Mesenchymal stem cell (in vitro differentiated cells and primary cell): Measurements from ENCODE around the gene SLC9A3.

Experiments used
- DNase-seq: peaks from one replicate; pipeline ENCODE4 v3.0.0-alpha.2; 2013
- H2AFZ ChIP-seq: one replicate; pipeline ENCODE4 v1.6.1; 2013; ENCODE audit warnings: low read depth, mild to moderate bottlenecking, control low read depth, inconsistent platforms, low read length, moderate library complexity
- H2AK5ac ChIP-seq: 2 replicates; pipeline ENCODE4 v1.6.1; 2013; ENCODE audit warnings: low read length, moderate library complexity, mild to moderate bottlenecking, inconsistent platforms; ENCODE audit not compliant: severe bottlenecking
- H2BK120ac ChIP-seq: one replicate; pipeline ENCODE4 v1.6.1; 2013; ENCODE audit warnings: low read depth, mild to moderate bottlenecking, inconsistent platforms, low read length, moderate library complexity
- H2BK12ac ChIP-seq, 2 experiments: one replicate each; pipeline ENCODE4 v1.6.1; 2013; ENCODE audit warnings: inconsistent platforms in 2 of 2, low read length in 2 of 2, mild to moderate bottlenecking in 2 of 2, moderate library complexity in 2 of 2, control low read depth in 1 of 2
- H2BK15ac ChIP-seq: one replicate; pipeline ENCODE4 v1.6.1; 2013; ENCODE audit warnings: mild to moderate bottlenecking, low read depth, inconsistent platforms; ENCODE audit not compliant: poor library complexity, severe bottlenecking
- H2BK5ac ChIP-seq: 2 replicates; pipeline ENCODE4 v1.6.1; 2013; ENCODE audit warnings: low read depth, mild to moderate bottlenecking, low read length, control low read depth, inconsistent platforms; ENCODE audit not compliant: poor library complexity, severe bottlenecking
- H3K14ac ChIP-seq, 2 experiments: one replicate each; pipeline ENCODE4 v1.6.1; 2013; ENCODE audit warnings: inconsistent platforms in 2 of 2, low read length in 2 of 2, control low read depth in 1 of 2, mild to moderate bottlenecking in 1 of 2, moderate library complexity in 1 of 2
- H3K18ac ChIP-seq, 2 experiments: one replicate each; pipeline ENCODE4 v1.6.1; 2013; ENCODE audit warnings: inconsistent platforms in 2 of 2, low read length in 2 of 2, control low read depth in 1 of 2, low read depth in 1 of 2, mild to moderate bottlenecking in 1 of 2
- H3K23ac ChIP-seq, 2 experiments: one replicate each; pipeline ENCODE4 v1.6.1; 2013; ENCODE audit warnings: inconsistent platforms in 2 of 2, low read length in 2 of 2, mild to moderate bottlenecking in 2 of 2, moderate library complexity in 2 of 2, control low read depth in 1 of 2
- H3K27ac ChIP-seq: 2 replicates; pipeline ENCODE4 v1.5.1; 2013; ENCODE audit warnings: mild to moderate bottlenecking, moderate library complexity, low read length, control low read depth, inconsistent platforms; ENCODE audit not compliant: poor library complexity, severe bottlenecking
- H3K27me3 ChIP-seq, 2 experiments: 2 replicates each; pipeline versions ENCODE4 v1.6.1 to v1.7.0; 2013; ENCODE audit warnings: low read length in 2 of 2, mild to moderate bottlenecking in 2 of 2, moderate library complexity in 2 of 2, control low read depth in 1 of 2, inconsistent platforms in 1 of 2; ENCODE audit not compliant: control insufficient read depth in 1 of 2, insufficient read depth in 1 of 2
- H3K36me3 ChIP-seq, 2 experiments: 2 replicates each; pipeline versions ENCODE4 v1.6.1 to v1.7.0; 2013; ENCODE audit warnings: low read length in 2 of 2, control low read depth in 1 of 2, inconsistent platforms in 1 of 2, low read depth in 1 of 2, mild to moderate bottlenecking in 1 of 2; ENCODE audit not compliant: insufficient read depth in 2 of 2, control insufficient read depth in 1 of 2
- H3K4ac ChIP-seq, 2 experiments: one replicate each; pipeline ENCODE4 v1.6.1; 2013; ENCODE audit warnings: inconsistent platforms in 2 of 2, low read length in 2 of 2, mild to moderate bottlenecking in 2 of 2, moderate library complexity in 2 of 2, control low read depth in 1 of 2, low read depth in 1 of 2
- H3K4me1 ChIP-seq: 2 replicates; pipeline ENCODE4 v1.6.1; 2013; ENCODE audit warnings: low read depth, low read length, control low read depth; ENCODE audit not compliant: control insufficient read depth, insufficient read depth
- H3K4me2 ChIP-seq: 2 replicates; pipeline ENCODE4 v1.6.1; 2013; ENCODE audit warnings: low read length, mild to moderate bottlenecking, inconsistent platforms; ENCODE audit not compliant: poor library complexity, severe bottlenecking
- H3K4me3 ChIP-seq, 2 experiments: 2 replicates each; pipeline versions ENCODE4 v1.5.1 to v1.7.0; 2013; ENCODE audit warnings: low read length in 2 of 2, mild to moderate bottlenecking in 2 of 2, control low read depth in 1 of 2, low read depth in 1 of 2; ENCODE audit not compliant: insufficient read depth in 1 of 2
- H3K79me1 ChIP-seq: replicated peaks from 2 replicates; pipeline ENCODE4 v1.6.1; 2013; ENCODE audit warnings: mild to moderate bottlenecking, control low read depth, low read length, inconsistent platforms; ENCODE audit not compliant: poor library complexity, severe bottlenecking
- H3K9ac ChIP-seq: 2 replicates; pipeline ENCODE4 v1.7.0; 2013; ENCODE audit warnings: mild to moderate bottlenecking, low read length, moderate library complexity
- H3K9me3 ChIP-seq: 2 replicates; pipeline ENCODE4 v1.7.0; 2013; ENCODE audit warnings: mild to moderate bottlenecking, low read length; ENCODE audit not compliant: control insufficient read depth
- H4K8ac ChIP-seq: one replicate; pipeline ENCODE4 v1.6.1; 2013; ENCODE audit warnings: inconsistent platforms, mild to moderate bottlenecking, low read length, moderate library complexity
- H4K91ac ChIP-seq: one replicate; pipeline ENCODE4 v1.6.1; 2013; ENCODE audit warnings: mild to moderate bottlenecking, low read length, inconsistent platforms
- WGBS: methylation state at CpG from one replicate; pipeline ENCODE4 v1.1.7; 2013; ENCODE audit warnings: mixed read lengths; 5-methylcytosine and 5-hydroxymethylcytosine counted together

The SLC9A3 gene

DNA sequence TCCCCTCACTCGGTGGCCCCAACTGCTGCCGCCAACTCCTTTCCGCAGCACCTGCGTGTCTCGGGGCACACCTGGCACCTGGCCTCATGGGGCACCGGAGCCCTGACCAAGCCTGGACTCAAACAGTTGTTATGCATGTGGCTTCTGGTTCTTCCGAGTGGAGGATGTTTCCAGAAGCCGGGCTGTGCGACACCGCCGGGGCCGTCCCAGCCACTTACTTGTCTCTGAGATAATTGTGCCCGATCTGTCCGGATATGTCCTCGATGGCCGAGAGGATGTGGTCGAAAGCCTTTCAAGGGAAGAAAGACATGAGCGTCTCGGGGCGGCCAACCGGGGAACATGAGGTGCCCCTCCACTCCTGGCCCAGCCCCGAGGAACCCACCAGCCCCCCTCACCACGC is 42.9 kb downstream of the SLC9A3 start:
- Histone ChIP-seq H2BK12ac (no peak overlapping the region), H3K18ac (no peak overlapping the region), H4K8ac (no peak overlapping the region), H3K9me3 (no peaks in the 10 kb centered on the region), H3K27ac (no peak overlapping the region), H3K4me2 (no peak overlapping the region), H3K23ac (no peak overlapping the region), H3K36me3 (peaks cover 0 to 9% of the 10 kb centered on the region in 2 experiments), H2AFZ (no peak overlapping the region), H2BK5ac (no peak overlapping the region), H3K27me3 (peaks cover 8 to 65% of the 10 kb centered on the region in 2 experiments), H3K4me1 (no peaks in the 10 kb centered on the region), H2BK15ac (no peak overlapping the region), H3K79me1 (peaks cover 1% of the 10 kb centered on the region), H3K4ac (no peak overlapping the region), H3K9ac (no peak overlapping the region), H2BK120ac (no peak overlapping the region), H3K14ac (no peak overlapping the region), H3K4me3 (no peak overlapping the region), H2AK5ac (no peak overlapping the region), H4K91ac (no peak overlapping the region)
- WGBS, result 93% methylated on average over 21 of the region's 23 CpGs
- no peak for DNase-seq

DNA sequence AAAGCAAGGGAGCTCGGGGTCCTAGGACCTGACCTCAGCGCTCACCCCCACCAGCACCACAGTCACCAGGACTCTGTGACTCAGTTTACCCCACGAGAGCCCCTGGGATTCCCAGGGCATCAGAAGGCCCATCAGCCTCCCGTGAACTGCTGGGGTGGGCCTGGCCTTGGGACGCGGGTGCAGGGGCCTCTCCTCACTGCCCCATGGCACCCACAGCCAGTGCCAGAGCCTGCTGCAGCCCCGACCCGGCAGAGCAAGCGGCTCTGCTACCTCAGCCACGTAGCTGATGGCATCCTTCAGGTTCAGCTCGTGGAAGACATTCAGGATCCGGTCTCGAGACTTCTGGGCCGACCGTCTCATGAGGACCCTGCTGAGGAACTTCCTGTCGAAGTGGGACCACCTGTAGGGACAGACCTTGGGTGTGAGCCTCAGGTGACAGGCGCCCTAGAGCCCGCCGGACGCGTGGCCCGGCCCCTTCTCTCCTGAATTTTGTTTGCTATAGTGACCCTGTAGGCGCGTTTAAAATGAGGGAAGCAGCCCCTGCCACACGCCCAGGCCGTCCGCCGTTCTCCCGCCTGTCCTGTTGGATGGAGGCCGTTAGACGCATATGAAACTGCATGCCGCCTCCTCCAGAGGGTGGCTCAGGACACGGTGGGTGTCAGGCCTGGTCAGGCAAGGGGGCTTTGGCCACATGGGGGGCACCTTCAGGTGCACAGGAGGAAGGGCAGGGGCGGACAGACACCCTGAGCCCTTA is 44.5 kb downstream of the SLC9A3 start:
- Histone ChIP-seq H3K36me3 (peaks cover 0 to 11% of the 10 kb centered on the region in 2 experiments), H4K91ac (peak overlapping the region; percentile 2), H2BK15ac (no peak overlapping the region), H3K23ac (no peak overlapping the region), H3K9me3 (no peaks in the 10 kb centered on the region), H3K27me3 (peaks cover 14 to 66% of the 10 kb centered on the region in 2 experiments), H3K4me1 (peaks cover 12% of the 10 kb centered on the region), H2AFZ (no peak overlapping the region), H2BK120ac (no peak overlapping the region), H4K8ac (no peak overlapping the region), H3K18ac (no peak overlapping the region), H2AK5ac (no peak overlapping the region), H2BK12ac (no peak overlapping the region), H3K14ac (no peak overlapping the region), H3K4me3 (no peak overlapping the region), H2BK5ac (no peak overlapping the region), H3K79me1 (peaks cover 11% of the 10 kb centered on the region), H3K4ac (no peak overlapping the region), H3K4me2 (no peak overlapping the region), H3K27ac (no peak overlapping the region), H3K9ac (no peak overlapping the region)
- no peak for DNase-seq
- 85% methylated on average over 34 of the region's 34 CpGs for WGBS

DNA sequence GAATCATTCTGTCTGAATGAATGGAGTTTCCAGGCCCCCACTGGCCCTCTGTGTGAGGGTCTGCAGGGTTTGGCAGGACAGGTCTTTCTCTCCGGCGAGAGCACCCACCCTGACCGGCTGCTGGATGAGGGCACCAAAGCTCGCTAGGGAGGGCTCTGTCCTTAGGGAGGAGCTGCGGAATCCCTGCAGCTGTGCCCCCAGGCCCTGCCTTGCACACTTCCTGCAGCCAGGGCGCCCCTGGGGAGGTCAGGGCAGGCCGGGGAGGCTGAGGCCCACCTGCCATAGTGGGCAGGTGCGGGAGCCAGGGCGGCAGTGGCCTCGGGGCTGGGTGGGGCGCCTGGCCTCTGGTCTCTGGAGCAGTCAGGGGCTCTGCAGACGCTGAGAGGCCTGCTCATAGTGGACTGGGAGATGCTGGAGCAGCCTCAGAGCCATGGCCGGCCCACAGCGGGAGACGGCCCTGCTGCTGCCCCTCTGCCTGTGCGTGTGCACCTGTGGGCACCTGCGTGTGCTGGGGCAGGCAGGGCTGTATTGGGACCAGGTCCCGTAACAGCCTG is 45.2 kb downstream of the SLC9A3 start:
- Histone ChIP-seq H3K18ac (no peak overlapping the region), H4K8ac (no peak overlapping the region), H2BK5ac (no peak overlapping the region), H3K9ac (no peak overlapping the region), H3K36me3 (peaks cover 0 to 11% of the 10 kb centered on the region in 2 experiments), H3K23ac (no peak overlapping the region), H3K27ac (no peak overlapping the region), H3K9me3 (no peaks in the 10 kb centered on the region), H3K4me1 (peaks cover 14% of the 10 kb centered on the region), H3K4ac (no peak overlapping the region), H2BK120ac (no peak overlapping the region), H3K4me2 (no peak overlapping the region), H2AFZ (no peak overlapping the region), H3K4me3 (no peak overlapping the region), H3K14ac (no peak overlapping the region), H2BK12ac (no peak overlapping the region), H4K91ac (peak overlapping the region; percentile 2), H2AK5ac (no peak overlapping the region), H3K27me3 (peaks cover 14 to 66% of the 10 kb centered on the region in 2 experiments), H3K79me1 (peaks cover 11% of the 10 kb centered on the region), H2BK15ac (no peak overlapping the region)
- DNase-seq, result no peak
- WGBS, result 86% methylated on average over 17 of the region's 18 CpGs

DNA sequence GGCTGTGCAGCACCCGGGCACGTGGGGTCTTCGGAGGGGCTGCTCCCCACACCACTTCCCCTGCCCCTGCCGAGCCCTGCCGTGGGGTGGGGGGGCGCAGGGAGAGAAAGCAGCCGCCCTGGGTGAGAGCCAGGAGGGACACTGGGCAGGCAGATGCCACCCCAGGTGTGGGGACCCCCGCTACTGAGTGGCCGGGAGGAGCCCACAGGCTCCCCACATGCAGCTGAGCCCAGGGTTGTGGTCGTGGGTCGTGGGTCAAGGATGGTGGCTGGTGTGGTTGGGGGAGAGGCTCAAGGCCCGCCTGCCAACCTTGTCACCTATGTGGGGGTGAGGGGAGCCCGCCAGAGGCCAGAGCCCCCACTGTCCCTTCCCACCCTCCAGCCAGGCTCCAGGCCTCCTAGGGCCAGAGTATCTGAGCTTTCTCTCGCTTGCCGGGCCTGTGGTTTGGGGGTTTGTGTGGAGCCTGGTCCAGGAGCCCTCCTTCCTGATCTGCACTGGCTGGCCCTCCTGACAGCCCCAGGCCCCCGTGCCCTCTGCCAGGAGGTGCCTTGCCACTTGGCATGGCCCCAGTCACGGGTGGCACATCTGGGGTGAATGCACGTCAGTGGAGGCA is 45.8 kb downstream of the SLC9A3 start:
- Histone ChIP-seq H2AFZ (no peak overlapping the region), H3K27me3 (peaks cover 14 to 66% of the 10 kb centered on the region in 2 experiments), H3K9me3 (no peaks in the 10 kb centered on the region), H3K23ac (no peak overlapping the region), H4K8ac (no peak overlapping the region), H2BK15ac (no peak overlapping the region), H2BK120ac (no peak overlapping the region), H3K18ac (no peak overlapping the region), H3K79me1 (peaks cover 14% of the 10 kb centered on the region), H3K4ac (no peak overlapping the region), H3K4me1 (peaks cover 17% of the 10 kb centered on the region), H3K27ac (no peak overlapping the region), H2AK5ac (no peak overlapping the region), H2BK12ac (no peak overlapping the region), H3K4me3 (no peak overlapping the region), H3K36me3 (peaks cover 0 to 11% of the 10 kb centered on the region in 2 experiments), H3K9ac (no peak overlapping the region), H4K91ac (no peak overlapping the region), H3K14ac (no peak overlapping the region), H3K4me2 (no peak overlapping the region), H2BK5ac (no peak overlapping the region)
- no peak for DNase-seq
- 87% methylated on average over 14 of the region's 18 CpGs for WGBS
